ENCODE results near the gene MLST8. TPM values are rescaled to one million over a fixed set of nuclear protein-coding genes. Genes with fewer than 3 reads are reported as not detected.

The MLST8 gene
- total RNA-seq, 1 experiment from 2014 or later, result 58.7 TPM

DNA sequence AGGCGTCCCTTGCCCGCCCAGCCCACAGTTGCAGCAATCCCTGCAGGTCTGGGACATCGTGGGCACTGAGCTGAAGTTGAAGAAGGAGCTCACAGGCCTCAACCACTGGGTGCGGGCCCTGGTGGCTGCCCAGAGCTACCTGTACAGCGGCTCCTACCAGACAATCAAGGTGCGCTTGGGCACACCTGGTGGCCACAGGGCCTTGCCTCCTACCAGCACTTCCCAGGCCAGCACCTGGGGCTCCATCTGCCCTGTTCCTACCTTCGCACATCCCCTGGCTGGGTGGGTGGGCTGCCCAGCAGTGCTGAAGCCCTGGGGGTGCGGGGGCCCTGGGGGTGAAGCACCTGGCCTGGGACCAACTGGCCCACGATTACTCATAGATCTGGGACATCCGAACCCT is 29.8 kb upstream of the MLST8 start:
- no peaks in the 10 kb centered on the region for H4K20me1 ChIP-seq (ENCODE audit: insufficient read depth)
- TF ChIP-seq EGR1 (IDR thresholded peaks at IDR 0.05; ENCODE audit: low read depth) (no peak), ZNF274 (IDR thresholded peaks at IDR 0.05; ENCODE audit: low read depth, low read length) (no peak)
- RAD21 ChIA-PET (ENCODE audit: low non-redundant PET in 1 of 2, low total read pairs in 2 of 2, uncharacterized antibody in 2 of 2, unreplicated experiment in 2 of 2), result no interaction called here
- no peak overlapping the region for H3K9ac ChIP-seq (ENCODE audit: low read length)
- ATAC-seq, result no peak
- no peak for DNase-seq (ENCODE audit: low read depth, low spot score)
- POLR2A ChIA-PET, result interaction anchor here (1.5 kb wide), 1 partner anchor 20 kb away, joined by 5 read pairs; the partner anchor contains the start of gene TRAF7
- H3K4me3 ChIP-seq (replicated peaks in 1 of 2; ENCODE audit: low read depth in 1 of 2, low read length in 2 of 2), result no peak overlapping the region
- H3K79me2 ChIP-seq (ENCODE audit: insufficient read depth, low read length), result no peaks in the 10 kb centered on the region
- no peak overlapping the region for H3K27ac ChIP-seq (ENCODE audit: low read depth, low read length)
- H3K4me1 ChIP-seq (ENCODE audit: control insufficient read depth in 1 of 2, insufficient read depth in 2 of 2, low read length in 2 of 2), result peaks cover 0 to 5% of the 10 kb centered on the region in 2 experiments; a peak in 1 of 4 replicates
- no peak overlapping the region for H3K4me2 ChIP-seq (ENCODE audit: low read length)
- H3K36me3 ChIP-seq (ENCODE audit: control insufficient read depth in 1 of 2, insufficient read depth in 2 of 2, low read length in 2 of 2), result peaks cover 8 to 30% of the 10 kb centered on the region in 2 experiments; a peak in 2 of 4 replicates
- no peaks in the 10 kb centered on the region for H3K27me3 ChIP-seq (ENCODE audit: insufficient read depth, low read length)
- CTCF ChIA-PET, result no interaction called here
- H2AFZ ChIP-seq (ENCODE audit: low read depth, low read length, poor library complexity, severe bottlenecking), result no peak overlapping the region
- BruUV-seq (replicated peaks), result no TSS peak
- H3K9me3 ChIP-seq (ENCODE audit: control insufficient read depth in 1 of 2, insufficient read depth in 1 of 2, low read depth in 1 of 2, low read length in 2 of 2), result no peaks in the 10 kb centered on the region
- H3K9me2 ChIP-seq (ENCODE audit: insufficient read depth), result no peaks in the 10 kb centered on the region
- intact Hi-C loops (cut with micrococcal nuclease), result no loop called here

DNA sequence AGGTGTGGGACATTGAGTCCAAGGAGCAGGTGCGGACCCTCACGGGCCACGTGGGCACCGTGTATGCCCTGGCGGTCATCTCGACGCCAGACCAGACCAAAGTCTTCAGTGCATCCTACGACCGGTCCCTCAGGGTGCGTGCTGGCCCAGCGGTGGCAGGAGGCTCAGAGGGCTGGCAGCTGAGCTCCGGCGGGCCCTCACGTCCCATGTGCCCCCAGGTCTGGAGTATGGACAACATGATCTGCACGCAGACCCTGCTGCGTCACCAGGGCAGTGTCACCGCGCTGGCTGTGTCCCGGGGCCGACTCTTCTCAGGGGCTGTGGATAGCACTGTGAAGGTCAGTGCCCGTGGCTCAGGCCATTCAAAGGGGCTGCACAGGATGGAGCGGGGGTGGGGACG is 29.2 kb upstream of the MLST8 start:
- no peak for ATAC-seq
- ChIA-PET POLR2A (interaction anchor here (0.8 kb wide), 1 partner anchor 21 kb away, joined by 4 read pairs; the partner anchor contains the start of gene TRAF7), RAD21 (ENCODE audit: low non-redundant PET in 1 of 2, low total read pairs in 2 of 2, uncharacterized antibody in 2 of 2, unreplicated experiment in 2 of 2) (no interaction called here), CTCF (no interaction called here)
- Histone ChIP-seq H4K20me1 (ENCODE audit: insufficient read depth) (no peaks in the 10 kb centered on the region), H2AFZ (ENCODE audit: low read depth, low read length, poor library complexity, severe bottlenecking) (no peak overlapping the region), H3K79me2 (ENCODE audit: insufficient read depth, low read length) (no peaks in the 10 kb centered on the region), H3K4me1 (ENCODE audit: control insufficient read depth in 1 of 2, insufficient read depth in 2 of 2, low read length in 2 of 2) (peaks cover 0 to 5% of the 10 kb centered on the region in 2 experiments; a peak in 1 of 4 replicates), H3K4me2 (ENCODE audit: low read length) (no peak overlapping the region), H3K9ac (ENCODE audit: low read length) (no peak overlapping the region), H3K9me2 (ENCODE audit: insufficient read depth) (no peaks in the 10 kb centered on the region), H3K36me3 (ENCODE audit: control insufficient read depth in 1 of 2, insufficient read depth in 2 of 2, low read length in 2 of 2) (peaks cover 8 to 30% of the 10 kb centered on the region in 2 experiments; a peak in 2 of 4 replicates), H3K27me3 (ENCODE audit: insufficient read depth, low read length) (no peaks in the 10 kb centered on the region), H3K27ac (ENCODE audit: low read depth, low read length) (no peak overlapping the region; the same call in 1 of the 2 replicates), H3K9me3 (ENCODE audit: control insufficient read depth in 1 of 2, insufficient read depth in 1 of 2, low read depth in 1 of 2, low read length in 2 of 2) (no peaks in the 10 kb centered on the region), H3K4me3 (replicated peaks in 1 of 2; ENCODE audit: low read depth in 1 of 2, low read length in 2 of 2) (no peak overlapping the region)
- DNase-seq (ENCODE audit: low read depth, low spot score), result no peak
- TF ChIP-seq YY1 (IDR thresholded peaks at IDR 0.05; ENCODE audit: extremely low read depth, insufficient replicate concordance, low read depth, low read length) (no peak), CBX3 (IDR thresholded peaks at IDR 0.05; ENCODE audit: low read depth) (no peak), SIN3A (IDR thresholded peaks at IDR 0.05; ENCODE audit: low read depth) (no peak), JUND (IDR thresholded peaks at IDR 0.05) (no peak), CEBPB (IDR thresholded peaks at IDR 0.05; ENCODE audit: low read depth) (no peak), EGR1 (IDR thresholded peaks at IDR 0.05; ENCODE audit: low read depth) (no peak), POLR2AphosphoS5 (IDR thresholded peaks at IDR 0.05; ENCODE audit: low read depth, low read length) (no peak), RAD21 (IDR thresholded peaks at IDR 0.05; ENCODE audit: low read depth) (no peak), EZH2phosphoT487 (IDR thresholded peaks at IDR 0.05; ENCODE audit: borderline replicate concordance) (no peak), FOSL1 (IDR thresholded peaks at IDR 0.05; ENCODE audit: low read depth) (no peak), TCF7L2 (IDR thresholded peaks at IDR 0.05; ENCODE audit: borderline replicate concordance, extremely low read depth, insufficient read depth, insufficient read length) (no peak), ZNF274 (IDR thresholded peaks at IDR 0.05; ENCODE audit: low read depth, low read length) (no peak), SRF (IDR thresholded peaks at IDR 0.05; ENCODE audit: low read depth) (no peak), SP1 (IDR thresholded peaks at IDR 0.05; ENCODE audit: low read depth) (no peak), EZH2 (IDR thresholded peaks at IDR 0.05) (no peak)
- TF ChIP-seq, protein P1, sequence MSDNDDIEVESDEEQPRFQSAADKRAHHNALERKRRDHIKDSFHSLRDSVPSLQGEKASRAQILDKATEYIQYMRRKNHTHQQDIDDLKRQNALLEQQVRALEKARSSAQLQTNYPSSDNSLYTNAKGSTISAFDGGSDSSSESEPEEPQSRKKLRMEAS (IDR thresholded peaks at IDR 0.05), result no peak
- TF ChIP-seq, protein P2, sequence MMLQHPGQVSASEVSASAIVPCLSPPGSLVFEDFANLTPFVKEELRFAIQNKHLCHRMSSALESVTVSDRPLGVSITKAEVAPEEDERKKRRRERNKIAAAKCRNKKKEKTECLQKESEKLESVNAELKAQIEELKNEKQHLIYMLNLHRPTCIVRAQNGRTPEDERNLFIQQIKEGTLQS (IDR thresholded peaks at IDR 0.05), result no peak
- TF ChIP-seq, protein P3, sequence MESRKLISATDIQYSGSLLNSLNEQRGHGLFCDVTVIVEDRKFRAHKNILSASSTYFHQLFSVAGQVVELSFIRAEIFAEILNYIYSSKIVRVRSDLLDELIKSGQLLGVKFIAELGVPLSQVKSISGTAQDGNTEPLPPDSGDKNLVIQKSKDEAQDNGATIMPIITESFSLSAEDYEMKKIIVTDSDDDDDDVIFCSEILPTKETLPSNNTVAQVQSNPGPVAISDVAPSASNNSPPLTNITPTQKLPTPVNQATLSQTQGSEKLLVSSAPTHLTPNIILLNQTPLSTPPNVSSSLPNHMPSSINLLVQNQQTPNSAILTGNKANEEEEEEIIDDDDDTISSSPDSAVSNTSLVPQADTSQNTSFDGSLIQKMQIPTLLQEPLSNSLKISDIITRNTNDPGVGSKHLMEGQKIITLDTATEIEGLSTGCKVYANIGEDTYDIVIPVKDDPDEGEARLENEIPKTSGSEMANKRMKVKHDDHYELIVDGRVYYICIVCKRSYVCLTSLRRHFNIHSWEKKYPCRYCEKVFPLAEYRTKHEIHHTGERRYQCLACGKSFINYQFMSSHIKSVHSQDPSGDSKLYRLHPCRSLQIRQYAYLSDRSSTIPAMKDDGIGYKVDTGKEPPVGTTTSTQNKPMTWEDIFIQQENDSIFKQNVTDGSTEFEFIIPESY (IDR thresholded peaks at IDR 0.05; ENCODE audit: extremely low read depth, insufficient replicate concordance, low read length), result no peak
- BruUV-seq (replicated peaks), result no TSS peak
- intact Hi-C loops (cut with micrococcal nuclease), result no loop called here
